Hepatocyte (in vitro differentiated cells): Measurements from ENCODE around the gene LRRFIP1. TPM values are rescaled to one million over a fixed set of nuclear protein-coding genes. Genes with fewer than 3 reads are reported as not detected.
A peak's percentile ranks its signal among the peaks of the same experiment; 100 is the strongest.

Experiments used
- DNase-seq: peaks from one replicate; pipeline ENCODE4 v3.0.0-alpha.2; 2016; ENCODE audit warnings: low spot score
- H2AFZ ChIP-seq: fragments of 200-600 bp; sonication (generic); 2 replicates; pipeline ENCODE4 v1.6.0; 2016; ENCODE audit warnings: antibody characterized with exemption, mild to moderate bottlenecking
- H3K27ac ChIP-seq: fragments of 200-600 bp; sonication (generic); 2 replicates; pipeline ENCODE4 v1.5.1; 2016; ENCODE audit warnings: mild to moderate bottlenecking
- H3K27me3 ChIP-seq: fragments of 200-600 bp; sonication (generic); 2 replicates; pipeline ENCODE4 v1.6.1; 2016
- H3K36me3 ChIP-seq: fragments of 200-600 bp; sonication (generic); replicated peaks from 2 replicates; pipeline ENCODE4 v1.5.1; 2016; ENCODE audit warnings: low read depth; ENCODE audit not compliant: insufficient read depth
- H3K4me1 ChIP-seq: fragments of 200-600 bp; sonication (generic); 2 replicates; pipeline ENCODE4 v1.5.1; 2016; ENCODE audit warnings: mild to moderate bottlenecking, moderate library complexity; ENCODE audit not compliant: insufficient read depth
- H3K4me2 ChIP-seq: fragments of 200-600 bp; sonication (generic); 2 replicates; pipeline ENCODE4 v1.6.0; 2016
- H3K4me3 ChIP-seq: fragments of 200-600 bp; sonication (generic); 2 replicates; pipeline ENCODE4 v1.5.1; 2016; ENCODE audit warnings: mild to moderate bottlenecking
- H3K79me2 ChIP-seq: fragments of 200-600 bp; sonication (generic); 2 replicates; pipeline ENCODE4 v1.6.0; 2017; ENCODE audit warnings: mild to moderate bottlenecking
- H3K9me2 ChIP-seq: fragments of 200-600 bp; sonication (generic); replicated peaks from 2 replicates; pipeline ENCODE4 v1.6.0; 2017; ENCODE audit warnings: mild to moderate bottlenecking; ENCODE audit not compliant: insufficient read depth
- H3K9me3 ChIP-seq: fragments of 200-600 bp; sonication (generic); 2 replicates; pipeline ENCODE4 v1.5.1; 2016; ENCODE audit warnings: low read depth, mild to moderate bottlenecking
- H4K20me1 ChIP-seq: fragments of 200-600 bp; sonication (generic); 2 replicates; pipeline ENCODE4 v1.6.0; 2016; ENCODE audit warnings: mild to moderate bottlenecking; ENCODE audit not compliant: insufficient read depth, poor library complexity, severe bottlenecking
- CTCF ChIP-seq: fragments of 200-600 bp; sonication (generic); IDR thresholded peaks from 2 replicates; pipeline ENCODE4 v1.5.1; 2016; ENCODE audit warnings: antibody characterized with exemption, mild to moderate bottlenecking; ENCODE audit not compliant: poor library complexity
- EZH2 ChIP-seq: fragments of 200-600 bp; sonication (generic); IDR thresholded peaks from 2 replicates; pipeline ENCODE4 v1.6.1; 2016; ENCODE audit warnings: antibody characterized with exemption, mild to moderate bottlenecking, borderline replicate concordance
- EZH2phosphoT487 ChIP-seq: fragments of 200-600 bp; sonication (generic); IDR thresholded peaks from one replicate; pipeline ENCODE4 v1.6.1; 2018; ENCODE audit warnings: antibody characterized with exemption, mild to moderate bottlenecking, low read depth, moderate library complexity; ENCODE audit not compliant: unreplicated experiment, severe bottlenecking
- WGBS: methylation state at CpG from one replicate; pipeline ENCODE4 v1.1.6; 2016; ENCODE audit warnings: low lambda C conversion rate; ENCODE audit errors: missing lambda C conversion rate; 5-methylcytosine and 5-hydroxymethylcytosine counted together
- polyA plus RNA-seq: library from polyadenylated mRNA; unstranded; fragments of >200 nt; fragmentation: Nextera tagmentation; extraction: Ambion mirVana; gene quantifications from 2 replicates; pipeline ENCODE4 v1.2.1, GENCODE V29; 2016
- total RNA-seq: library from RNA; depleted of rRNA; stranded (reverse); fragments of >200 nt; gene quantifications from 2 replicates; pipeline ENCODE4 v1.2.3, GENCODE V29; 2014

Gene LRRFIP1
- total and polyA plus RNA-seq, 2 experiments from 2014 or later = 42.7 to 64.1 TPM

- Histone ChIP-seq H3K36me3 (no peaks in the 10 kb centered on the region), H3K4me3 (no peak overlapping the region), H3K9me3 (no peaks in the 10 kb centered on the region), H3K79me2 (no peaks in the 10 kb centered on the region), H3K27ac (no peak overlapping the region), H4K20me1 (no peaks in the 10 kb centered on the region), H3K4me2 (no peak overlapping the region), H2AFZ (no peak overlapping the region), H3K4me1 (no peaks in the 10 kb centered on the region), H3K27me3 (no peaks in the 10 kb centered on the region), H3K9me2 (no peaks in the 10 kb centered on the region)
- no peak for DNase-seq
- TF ChIP-seq EZH2 (no peak), CTCF (no peak), EZH2phosphoT487 (no peak)
- WGBS = 81% methylated on average over 2 of the region's 2 CpGs
Measured at GRCh38 chr2:237806334-237806733, 178.9 kb downstream of the LRRFIP1 start.

- WGBS = 94% methylated on average over 1 of the region's 1 CpG
- TF ChIP-seq EZH2phosphoT487 = no peak
- TF ChIP-seq EZH2 = no peak
- TF ChIP-seq CTCF = no peak
- H3K9me2 ChIP-seq = no peaks in the 10 kb centered on the region
- H2AFZ ChIP-seq = no peak overlapping the region
- no peaks in the 10 kb centered on the region for H4K20me1 ChIP-seq
- no peaks in the 10 kb centered on the region for H3K36me3 ChIP-seq
- no peak for DNase-seq
- no peaks in the 10 kb centered on the region for H3K27me3 ChIP-seq
- no peak overlapping the region for H3K4me3 ChIP-seq
- H3K27ac ChIP-seq = no peak overlapping the region
- H3K79me2 ChIP-seq = no peaks in the 10 kb centered on the region
- H3K9me3 ChIP-seq = no peaks in the 10 kb centered on the region
- peaks cover 4% of the 10 kb centered on the region for H3K4me1 ChIP-seq
- no peak overlapping the region for H3K4me2 ChIP-seq
Measured at GRCh38 chr2:237815637-237816036, 188.2 kb downstream of the LRRFIP1 start.

- no peak for DNase-seq
- no peaks in the 10 kb centered on the region for H3K9me3 ChIP-seq
- H4K20me1 ChIP-seq = no peaks in the 10 kb centered on the region
- H3K9me2 ChIP-seq = no peaks in the 10 kb centered on the region
- H3K4me2 ChIP-seq = no peak overlapping the region
- no peak overlapping the region for H2AFZ ChIP-seq
- 74% methylated on average over 1 of the region's 1 CpG for WGBS
- TF ChIP-seq EZH2 (no peak), CTCF (no peak)
- no peaks in the 10 kb centered on the region for H3K27me3 ChIP-seq
- no peak overlapping the region for H3K4me3 ChIP-seq
- H3K27ac ChIP-seq = no peak overlapping the region
- H3K79me2 ChIP-seq = no peaks in the 10 kb centered on the region
- H3K4me1 ChIP-seq = peaks cover 4% of the 10 kb centered on the region
- H3K36me3 ChIP-seq = no peaks in the 10 kb centered on the region
Measured at GRCh38 chr2:237816531-237816930, 189.1 kb downstream of the LRRFIP1 start.

- peak; percentile 23 for DNase-seq
- H3K4me2 ChIP-seq = no peak overlapping the region
- TF ChIP-seq EZH2 (no peak), EZH2phosphoT487 (no peak), CTCF (no peak)
- no peaks in the 10 kb centered on the region for H3K9me3 ChIP-seq
- H4K20me1 ChIP-seq = no peaks in the 10 kb centered on the region
- no peaks in the 10 kb centered on the region for H3K9me2 ChIP-seq
- no peak overlapping the region for H3K27ac ChIP-seq
- H2AFZ ChIP-seq = no peak overlapping the region
- H3K36me3 ChIP-seq = no peaks in the 10 kb centered on the region
- 47% methylated on average over 5 of the region's 5 CpGs for WGBS
- peaks cover 4% of the 10 kb centered on the region for H3K4me1 ChIP-seq
- H3K27me3 ChIP-seq = no peaks in the 10 kb centered on the region
- no peak overlapping the region for H3K4me3 ChIP-seq
- no peaks in the 10 kb centered on the region for H3K79me2 ChIP-seq
Measured at GRCh38 chr2:237818066-237818473, 190.7 kb downstream of the LRRFIP1 start.
